ENCODE results near the gene CORO2A. TPM values are rescaled to one million over a fixed set of nuclear protein-coding genes. Genes with fewer than 3 reads are reported as not detected.
"Not testable (repeated sequence)": the region's sequence is repeated elsewhere in the genome, so short reads cannot be mapped to it uniquely, and the experiment has no call there.

The CORO2A gene
- total RNA-seq, 1 donor from 2014 or later = 0.60 TPM

- ATAC-seq (no peak), DNase-seq (ENCODE audit: missing footprints) (no peak)
- intact Hi-C loops (cut with DNase I) = no loop called here
Measured at GRCh38 chr9:98178874-98179850, 13.3 kb downstream of the CORO2A start.

- DNase-seq (ENCODE audit: missing footprints) (no peak), ATAC-seq (no peak)
- intact Hi-C loops (cut with DNase I) = no loop called here
Measured at GRCh38 chr9:98176391-98177259, 15.8 kb downstream of the CORO2A start.

- ATAC-seq = no peak
- intact Hi-C loops (cut with DNase I) = no loop called here
- no peak for DNase-seq (ENCODE audit: missing footprints)
Measured at GRCh38 chr9:98175762-98176161, 16.7 kb downstream of the CORO2A start.

- ATAC-seq (no peak), DNase-seq (ENCODE audit: missing footprints) (no peak)
- intact Hi-C loops (cut with DNase I) = no loop called here
Measured at GRCh38 chr9:98175028-98175569, 17.3 kb downstream of the CORO2A start.

GRCh38 chr9:98174502-98174918, 17.9 kb downstream of the CORO2A start:
- ATAC-seq; DNase-seq (ENCODE audit: missing footprints); intact Hi-C loops (cut with DNase I): not testable (repeated sequence)

GRCh38 chr9:98173181-98173580, 19.3 kb downstream of the CORO2A start:
- intact Hi-C loops (cut with DNase I) = no loop called here
- ATAC-seq (no peak), DNase-seq (ENCODE audit: missing footprints) (no peak)

- intact Hi-C loops (cut with DNase I) = no loop called here
- DNase-seq (ENCODE audit: missing footprints) (no peak), ATAC-seq (no peak)
Measured at GRCh38 chr9:98172604-98173003, 19.8 kb downstream of the CORO2A start.

- peak; percentile 58 for ATAC-seq
- intact Hi-C loops (cut with DNase I) = no loop called here
- DNase-seq (ENCODE audit: missing footprints) = no peak
Measured at GRCh38 chr9:98171176-98171925, 21.1 kb downstream of the CORO2A start.

- no peak for DNase-seq (ENCODE audit: missing footprints)
- intact Hi-C loops (cut with DNase I) = no loop called here
- peak; percentile 83 for ATAC-seq
Measured at GRCh38 chr9:98168941-98169488, 23.4 kb downstream of the CORO2A start.

GRCh38 chr9:98168153-98168780, 24.2 kb downstream of the CORO2A start:
- intact Hi-C loops (cut with DNase I) = no loop called here
- ATAC-seq (no peak), DNase-seq (ENCODE audit: missing footprints) (no peak)

- intact Hi-C loops (cut with DNase I) = no loop called here
- ATAC-seq (no peak), DNase-seq (ENCODE audit: missing footprints) (no peak)
Measured at GRCh38 chr9:98164912-98165311, 27.5 kb downstream of the CORO2A start.

- ATAC-seq (no peak), DNase-seq (ENCODE audit: missing footprints) (no peak)
- intact Hi-C loops (cut with DNase I) = no loop called here
Measured at GRCh38 chr9:98162613-98163012, 29.8 kb downstream of the CORO2A start.

GRCh38 chr9:98161851-98162250, 30.6 kb downstream of the CORO2A start:
- intact Hi-C loops (cut with DNase I) = no loop called here
- ATAC-seq (no peak), DNase-seq (ENCODE audit: missing footprints) (no peak)

- DNase-seq (ENCODE audit: missing footprints) (no peak), ATAC-seq (no peak)
- intact Hi-C loops (cut with DNase I) = no loop called here
Measured at GRCh38 chr9:98159790-98160189, 32.6 kb downstream of the CORO2A start.

GRCh38 chr9:98159301-98159700, 33.1 kb downstream of the CORO2A start:
- intact Hi-C loops (cut with DNase I) = no loop called here
- ATAC-seq (no peak), DNase-seq (ENCODE audit: missing footprints) (no peak)

- intact Hi-C loops (cut with DNase I) = no loop called here
- DNase-seq (ENCODE audit: missing footprints) = no peak
- ATAC-seq = no peak
Measured at GRCh38 chr9:98158071-98158831, 34.2 kb downstream of the CORO2A start.

- ATAC-seq = no peak
- intact Hi-C loops (cut with DNase I) = no loop called here
- DNase-seq (ENCODE audit: missing footprints) = no peak
Measured at GRCh38 chr9:98157372-98157771, 35.1 kb downstream of the CORO2A start.

All from Right ventricle myocardium inferior (tissue), 1 donor.